ENCODE results near the gene METTL25. TPM values are rescaled to one million over a fixed set of nuclear protein-coding genes. Genes with fewer than 3 reads are reported as not detected.

The METTL25 gene
- total RNA-seq, 1 donor from 2014 or later: 15.1 TPM

DNA sequence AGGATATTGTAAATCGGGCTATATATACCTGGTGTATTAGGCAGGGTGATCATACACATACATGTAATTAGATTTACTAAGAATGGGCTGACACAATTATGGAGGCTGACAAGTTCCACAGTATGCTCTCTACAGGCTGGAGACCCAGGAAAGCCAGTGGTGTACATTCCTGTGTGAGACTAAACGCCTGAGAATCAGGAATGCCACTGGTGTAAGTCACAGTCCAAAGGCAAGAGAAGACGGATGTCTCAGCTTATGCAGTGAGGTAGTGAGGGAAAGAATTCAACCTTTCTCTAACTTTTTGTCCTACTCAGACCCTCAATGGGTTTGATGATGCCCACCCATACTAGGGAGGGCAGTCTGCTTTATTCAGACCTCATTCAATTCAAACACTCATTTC lies 57.1 kb downstream of the METTL25 start:
- H3K27ac ChIP-seq: no peak overlapping the region
- ATAC-seq: no peak
- no peaks in the 10 kb centered on the region for H3K9me3 ChIP-seq
- no peaks in the 10 kb centered on the region for H3K36me3 ChIP-seq
- no peaks in the 10 kb centered on the region for H3K27me3 ChIP-seq
- TF ChIP-seq, protein P1, sequence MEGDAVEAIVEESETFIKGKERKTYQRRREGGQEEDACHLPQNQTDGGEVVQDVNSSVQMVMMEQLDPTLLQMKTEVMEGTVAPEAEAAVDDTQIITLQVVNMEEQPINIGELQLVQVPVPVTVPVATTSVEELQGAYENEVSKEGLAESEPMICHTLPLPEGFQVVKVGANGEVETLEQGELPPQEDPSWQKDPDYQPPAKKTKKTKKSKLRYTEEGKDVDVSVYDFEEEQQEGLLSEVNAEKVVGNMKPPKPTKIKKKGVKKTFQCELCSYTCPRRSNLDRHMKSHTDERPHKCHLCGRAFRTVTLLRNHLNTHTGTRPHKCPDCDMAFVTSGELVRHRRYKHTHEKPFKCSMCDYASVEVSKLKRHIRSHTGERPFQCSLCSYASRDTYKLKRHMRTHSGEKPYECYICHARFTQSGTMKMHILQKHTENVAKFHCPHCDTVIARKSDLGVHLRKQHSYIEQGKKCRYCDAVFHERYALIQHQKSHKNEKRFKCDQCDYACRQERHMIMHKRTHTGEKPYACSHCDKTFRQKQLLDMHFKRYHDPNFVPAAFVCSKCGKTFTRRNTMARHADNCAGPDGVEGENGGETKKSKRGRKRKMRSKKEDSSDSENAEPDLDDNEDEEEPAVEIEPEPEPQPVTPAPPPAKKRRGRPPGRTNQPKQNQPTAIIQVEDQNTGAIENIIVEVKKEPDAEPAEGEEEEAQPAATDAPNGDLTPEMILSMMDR (IDR thresholded peaks at IDR 0.05): no peak
- H3K4me1 ChIP-seq: no peaks in the 10 kb centered on the region
- intact Hi-C loops (cut with DNase I): no loop called here
- DNase-seq: no peak
- H3K4me3 ChIP-seq: no peak overlapping the region

DNA sequence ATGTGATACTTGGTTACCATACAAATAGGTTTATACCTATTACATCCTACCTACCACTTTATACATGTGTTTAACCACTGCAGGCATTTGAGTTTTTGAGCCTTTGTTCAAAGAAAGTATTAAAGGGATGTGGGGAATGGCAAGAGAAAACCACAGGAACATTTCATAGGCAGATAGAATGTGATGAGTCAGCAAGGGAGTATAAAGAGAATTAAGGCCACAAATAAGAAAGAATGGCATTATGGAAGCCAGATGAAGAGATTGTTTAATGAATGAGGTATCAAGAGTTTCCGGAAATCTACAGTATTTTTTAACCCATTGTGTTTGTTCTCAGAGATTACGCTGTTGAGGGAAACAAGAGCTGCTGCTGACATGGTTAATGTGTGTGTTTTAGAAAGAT lies 66.9 kb downstream of the METTL25 start:
- Histone ChIP-seq H3K27ac (no peak overlapping the region), H3K4me3 (no peak overlapping the region), H3K27me3 (no peaks in the 10 kb centered on the region), H3K36me3 (no peaks in the 10 kb centered on the region), H3K9me3 (no peaks in the 10 kb centered on the region), H3K4me1 (no peaks in the 10 kb centered on the region)
- DNase-seq (no peak), ATAC-seq (no peak)
- TF ChIP-seq, protein P1 (IDR thresholded peaks at IDR 0.05): no peak
- intact Hi-C loops (cut with DNase I): no loop called here

DNA sequence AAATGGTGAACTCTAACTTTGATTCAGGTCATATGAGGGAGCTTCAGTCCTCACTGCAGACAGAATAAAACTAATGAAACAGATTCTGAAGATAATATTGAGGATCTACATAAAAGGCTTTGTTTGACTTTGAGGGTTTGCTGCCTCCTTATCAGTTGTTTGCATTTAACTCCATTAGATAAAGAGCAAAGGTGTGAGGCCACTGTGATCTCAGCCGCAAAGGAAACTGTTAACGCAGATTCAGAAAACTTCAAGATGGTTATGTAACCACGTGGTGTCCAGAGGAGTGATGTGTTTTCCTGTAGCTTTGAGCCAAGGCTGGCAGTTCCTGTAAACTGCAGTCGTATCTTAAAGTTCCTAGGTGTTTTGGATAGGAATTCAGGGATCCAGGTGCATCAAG lies 67.8 kb downstream of the METTL25 start:
- Histone ChIP-seq H3K36me3 (no peaks in the 10 kb centered on the region), H3K9me3 (no peaks in the 10 kb centered on the region), H3K27me3 (no peaks in the 10 kb centered on the region), H3K27ac (no peak overlapping the region), H3K4me3 (no peak overlapping the region), H3K4me1 (no peaks in the 10 kb centered on the region)
- intact Hi-C loops (cut with DNase I): no loop called here
- DNase-seq (no peak), ATAC-seq (no peak)
- TF ChIP-seq, protein P1 (IDR thresholded peaks at IDR 0.05): no peak

DNA sequence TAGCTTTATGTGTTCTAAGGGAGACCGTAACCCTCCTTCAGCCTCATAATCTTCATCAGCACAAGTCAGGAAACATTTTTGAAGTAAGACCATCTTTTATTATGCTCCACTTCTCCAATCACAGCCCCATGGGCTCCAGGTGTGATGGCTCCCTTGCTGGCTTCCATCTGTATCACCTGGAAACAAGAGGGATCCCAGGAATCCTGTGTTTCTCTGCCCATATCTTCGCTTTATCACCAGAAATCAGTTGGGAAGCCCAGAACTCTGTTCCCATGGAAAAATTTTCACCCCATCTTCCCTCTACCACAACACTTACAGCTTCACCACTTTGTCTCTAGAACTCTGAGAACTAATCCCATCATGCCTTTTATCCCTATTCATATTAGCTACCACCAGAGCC lies 68.3 kb downstream of the METTL25 start:
- intact Hi-C loops (cut with DNase I): no loop called here
- Histone ChIP-seq H3K4me1 (no peaks in the 10 kb centered on the region), H3K27ac (no peak overlapping the region), H3K4me3 (no peak overlapping the region), H3K27me3 (no peaks in the 10 kb centered on the region), H3K36me3 (no peaks in the 10 kb centered on the region), H3K9me3 (no peaks in the 10 kb centered on the region)
- no peak for DNase-seq
- no peak for ATAC-seq
- TF ChIP-seq, protein P1 (IDR thresholded peaks at IDR 0.05): no peak

DNA sequence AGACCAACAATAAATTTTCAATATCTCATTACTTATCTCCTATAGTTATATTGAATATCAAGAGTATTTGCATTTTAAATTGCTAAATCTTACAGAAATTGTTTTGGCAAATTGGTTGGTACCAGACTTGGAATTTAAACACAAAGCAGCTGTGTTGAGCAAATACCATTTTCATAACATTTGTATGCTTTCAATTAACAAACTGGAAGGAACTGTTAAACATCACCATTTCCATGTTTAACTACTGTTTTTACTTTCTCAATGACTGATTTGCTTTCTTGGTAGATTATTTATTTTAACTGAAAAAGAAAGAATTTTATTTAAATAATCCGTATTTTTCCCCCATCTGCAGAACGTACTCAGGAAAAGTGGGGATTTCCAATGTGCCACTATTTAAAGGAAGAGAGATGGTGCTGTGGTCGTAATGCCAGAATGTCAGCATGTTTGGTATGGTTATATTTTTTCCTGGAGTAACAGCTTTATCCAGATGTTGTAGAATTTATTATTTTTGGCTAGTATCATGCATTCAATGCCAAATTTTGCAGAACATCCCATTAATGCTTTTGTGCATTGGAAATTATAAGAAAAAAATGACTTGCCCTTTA lies 72.3 kb downstream of the METTL25 start:
- Histone ChIP-seq H3K4me3 (no peak overlapping the region), H3K4me1 (no peaks in the 10 kb centered on the region), H3K36me3 (no peaks in the 10 kb centered on the region), H3K27me3 (no peaks in the 10 kb centered on the region), H3K27ac (no peak overlapping the region), H3K9me3 (no peaks in the 10 kb centered on the region)
- DNase-seq: no peak
- intact Hi-C loops (cut with DNase I): no loop called here
- TF ChIP-seq, protein P1 (IDR thresholded peaks at IDR 0.05): no peak
- no peak for ATAC-seq

DNA sequence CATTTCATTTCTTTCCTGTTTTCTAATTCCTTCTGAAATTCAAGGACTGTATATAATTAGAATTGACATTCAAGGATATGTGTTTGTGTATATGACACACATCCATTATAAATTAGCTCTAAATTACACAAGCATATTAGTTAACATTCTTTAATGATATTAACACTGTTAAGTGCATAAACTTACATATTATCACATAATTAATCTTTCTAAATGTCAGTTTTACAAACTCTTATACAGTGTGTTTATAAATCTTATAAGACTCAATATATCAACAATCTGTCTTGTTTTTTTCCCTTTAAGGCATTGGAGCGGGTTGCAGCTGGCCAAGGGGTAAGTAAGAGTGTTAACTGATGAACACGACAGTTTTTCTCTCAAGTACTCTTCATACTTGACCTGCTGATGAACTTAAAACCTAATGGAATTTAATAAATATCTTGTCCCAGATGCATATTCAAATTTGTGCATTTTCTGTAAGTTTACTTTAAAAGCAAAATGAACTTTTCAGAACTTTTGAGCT lies 76.1 kb downstream of the METTL25 start:
- TF ChIP-seq, protein P1 (IDR thresholded peaks at IDR 0.05): no peak
- ATAC-seq (no peak), DNase-seq (no peak)
- H3K36me3 ChIP-seq: no peaks in the 10 kb centered on the region
- no peak overlapping the region for H3K27ac ChIP-seq
- no peaks in the 10 kb centered on the region for H3K27me3 ChIP-seq
- no peak overlapping the region for H3K4me3 ChIP-seq
- no peaks in the 10 kb centered on the region for H3K9me3 ChIP-seq
- H3K4me1 ChIP-seq: no peaks in the 10 kb centered on the region
- intact Hi-C loops (cut with DNase I): no loop called here
